Suprapubic skin (tissue), 4 donors: ENCODE results near the gene CACNA2D2.

Experiments
- EP300 ChIP-seq: sonication (generic); formaldehyde crosslinking; IDR thresholded peaks from one replicate; pipeline ENCODE4 v1.6.1; 2017; ENCODE audit warnings: antibody characterized with exemption
- POLR2A ChIP-seq, 2 donors: fragments of 450-650 bp; IDR thresholded peaks; one replicate each; pipeline ENCODE4 v1.6.1; 2017; ENCODE audit warnings: antibody characterized with exemption in 2 of 2, mild to moderate bottlenecking in 2 of 2, moderate library complexity in 2 of 2
- POLR2AphosphoS5 ChIP-seq, 3 donors: sonication (generic); formaldehyde crosslinking; IDR thresholded peaks; one replicate each; pipeline ENCODE4 v1.6.1; 2017; ENCODE audit warnings: antibody characterized with exemption in 3 of 3
- TF ChIP-seq, protein P1 (sequence below), 2 donors: fragments of 200-600 bp in 1 of 2; fragments of 450-650 bp in 1 of 2; sonication (generic) in 1 of 2; IDR thresholded peaks; one replicate each; pipeline ENCODE4 v1.5.1; 2016 to 2019; ENCODE audit warnings: antibody characterized with exemption in 2 of 2, mild to moderate bottlenecking in 1 of 2, moderate library complexity in 1 of 2

DNA sequence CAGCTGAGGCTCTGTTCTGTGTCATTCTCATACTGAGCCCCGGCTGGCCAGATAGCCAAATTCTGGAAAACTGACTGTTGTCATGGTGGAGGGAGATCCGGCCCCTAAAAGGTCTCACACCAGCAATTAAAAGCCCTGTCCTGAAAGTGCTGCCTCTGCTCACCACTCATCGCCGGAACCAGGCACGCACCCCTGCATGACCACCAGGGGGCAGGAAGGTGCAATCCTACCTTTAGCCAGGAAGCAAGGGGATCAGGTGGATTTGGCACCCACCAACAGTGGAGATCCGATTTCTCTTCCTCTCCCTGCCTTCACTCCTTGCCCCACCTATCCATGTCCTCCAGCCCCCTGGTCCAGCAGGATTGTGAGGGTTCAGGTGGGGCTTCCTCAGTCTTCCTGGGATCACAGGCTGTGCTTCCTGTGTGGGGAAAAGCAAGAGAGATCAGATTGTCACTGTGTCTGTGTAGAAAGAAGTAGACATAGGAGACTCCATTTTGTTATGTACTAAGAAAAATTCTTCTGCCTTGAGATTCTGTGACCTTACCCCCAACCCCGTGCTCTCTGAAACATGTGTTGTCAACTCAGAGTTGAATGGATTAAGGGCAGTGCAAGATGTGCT, 16.1 kb upstream of the CACNA2D2 start:
- TF ChIP-seq, protein P1, sequence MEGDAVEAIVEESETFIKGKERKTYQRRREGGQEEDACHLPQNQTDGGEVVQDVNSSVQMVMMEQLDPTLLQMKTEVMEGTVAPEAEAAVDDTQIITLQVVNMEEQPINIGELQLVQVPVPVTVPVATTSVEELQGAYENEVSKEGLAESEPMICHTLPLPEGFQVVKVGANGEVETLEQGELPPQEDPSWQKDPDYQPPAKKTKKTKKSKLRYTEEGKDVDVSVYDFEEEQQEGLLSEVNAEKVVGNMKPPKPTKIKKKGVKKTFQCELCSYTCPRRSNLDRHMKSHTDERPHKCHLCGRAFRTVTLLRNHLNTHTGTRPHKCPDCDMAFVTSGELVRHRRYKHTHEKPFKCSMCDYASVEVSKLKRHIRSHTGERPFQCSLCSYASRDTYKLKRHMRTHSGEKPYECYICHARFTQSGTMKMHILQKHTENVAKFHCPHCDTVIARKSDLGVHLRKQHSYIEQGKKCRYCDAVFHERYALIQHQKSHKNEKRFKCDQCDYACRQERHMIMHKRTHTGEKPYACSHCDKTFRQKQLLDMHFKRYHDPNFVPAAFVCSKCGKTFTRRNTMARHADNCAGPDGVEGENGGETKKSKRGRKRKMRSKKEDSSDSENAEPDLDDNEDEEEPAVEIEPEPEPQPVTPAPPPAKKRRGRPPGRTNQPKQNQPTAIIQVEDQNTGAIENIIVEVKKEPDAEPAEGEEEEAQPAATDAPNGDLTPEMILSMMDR (IDR thresholded peaks at IDR 0.05), result peak; percentile 46 to 90
- TF ChIP-seq EP300, result no peak
- TF ChIP-seq POLR2A (IDR thresholded peaks at IDR 0.05), result no peak
- no peak for TF ChIP-seq POLR2AphosphoS5 (IDR thresholded peaks at IDR 0.05)
